Karpas-422 (cell line): ENCODE measurements around the gene C15orf62. TPM values are rescaled to one million over a fixed set of nuclear protein-coding genes. Genes with fewer than 3 reads are reported as not detected.

Experiments
- DNase-seq: peaks from one replicate; pipeline ENCODE4 v3.0.0-alpha.2; 2015
- H2AFZ ChIP-seq: fragments of 200-600 bp; sonication (generic); 2 replicates; pipeline ENCODE4 v1.6.1; 2014; ENCODE audit warnings: antibody characterized with exemption, low read length, mixed read lengths
- H3K27ac ChIP-seq: fragments of 200-600 bp; sonication (generic); 2 replicates; pipeline ENCODE4 v1.5.1; 2014; ENCODE audit warnings: mild to moderate bottlenecking, low read length, moderate library complexity
- H3K27me3 ChIP-seq: fragments of 200-600 bp; sonication (generic); 2 replicates; pipeline ENCODE4 v1.6.1; 2014; ENCODE audit warnings: low read length, mixed read lengths
- H3K36me3 ChIP-seq: fragments of 200-600 bp; sonication (generic); 2 replicates; pipeline ENCODE4 v1.6.1; 2014; ENCODE audit warnings: low read length, mixed read lengths; ENCODE audit not compliant: insufficient read depth
- H3K4me1 ChIP-seq: fragments of 200-600 bp; sonication (generic); 2 replicates; pipeline ENCODE4 v1.6.1; 2014; ENCODE audit warnings: mild to moderate bottlenecking, low read length, mixed read lengths
- H3K4me2 ChIP-seq: fragments of 200-600 bp; sonication (generic); 2 replicates; pipeline ENCODE4 v1.6.1; 2014; ENCODE audit warnings: low read length, low read depth, mild to moderate bottlenecking; ENCODE audit not compliant: poor library complexity, severe bottlenecking
- H3K4me3 ChIP-seq: fragments of 200-600 bp; sonication (generic); 2 replicates; pipeline ENCODE4 v1.5.1; 2014; ENCODE audit warnings: mild to moderate bottlenecking, antibody characterized with exemption, low read length, mixed read lengths
- H3K79me2 ChIP-seq: fragments of 200-600 bp; sonication (generic); 2 replicates; pipeline ENCODE4 v1.6.1; 2014; ENCODE audit warnings: mild to moderate bottlenecking, low read length, mixed read lengths
- H3K9ac ChIP-seq: fragments of 200-600 bp; sonication (generic); 2 replicates; pipeline ENCODE4 v1.6.0; 2014; ENCODE audit warnings: low read length
- H3K9me2 ChIP-seq: fragments of 200-600 bp; sonication (generic), shearing (Covaris generic); replicated peaks from 2 replicates; pipeline ENCODE4 v1.6.0; 2014; ENCODE audit warnings: mild to moderate bottlenecking, low read length, moderate library complexity; ENCODE audit not compliant: insufficient read depth
- H3K9me3 ChIP-seq: fragments of 300-700, 200-600 bp; sonication (generic); 2 replicates; pipeline ENCODE4 v1.6.1; 2014; ENCODE audit warnings: low read length, mixed read lengths
- H4K20me1 ChIP-seq: fragments of 200-600 bp; sonication (generic); 2 replicates; pipeline ENCODE4 v1.6.1; 2014; ENCODE audit warnings: mild to moderate bottlenecking, antibody characterized with exemption, low read length, low read depth; ENCODE audit not compliant: insufficient read depth
- total RNA-seq: library from RNA; depleted of rRNA; stranded (reverse); fragments of >200 nt; shearing (Covaris generic); gene quantifications from 2 replicates; pipeline ENCODE4 v1.2.3, GENCODE V29; 2014; ENCODE audit warnings: low replicate concordance

The C15orf62 gene
- total RNA-seq, 1 experiment from 2014 or later: 2.4 TPM

GRCh38 chr15:40789999-40790398 is 20.2 kb downstream of the C15orf62 start:
- Histone ChIP-seq H3K9ac (no peak overlapping the region), H3K4me3 (no peak overlapping the region), H3K9me3 (no peaks in the 10 kb centered on the region), H2AFZ (no peak overlapping the region), H3K27me3 (no peaks in the 10 kb centered on the region), H4K20me1 (peaks cover 21% of the 10 kb centered on the region), H3K27ac (no peak overlapping the region), H3K4me2 (no peak overlapping the region), H3K4me1 (no peaks in the 10 kb centered on the region), H3K36me3 (no peaks in the 10 kb centered on the region), H3K79me2 (peaks cover 9% of the 10 kb centered on the region; the same call in 1 of the 2 replicates), H3K9me2 (no peaks in the 10 kb centered on the region)
- no peak for DNase-seq

GRCh38 chr15:40790718-40791117 is 20.9 kb downstream of the C15orf62 start:
- Histone ChIP-seq H3K4me3 (no peak overlapping the region), H3K4me1 (no peaks in the 10 kb centered on the region), H3K27ac (no peak overlapping the region), H3K9me3 (no peaks in the 10 kb centered on the region), H3K36me3 (no peaks in the 10 kb centered on the region), H3K79me2 (peaks cover 12% of the 10 kb centered on the region), H3K4me2 (no peak overlapping the region), H3K9me2 (no peaks in the 10 kb centered on the region), H2AFZ (no peak overlapping the region), H3K27me3 (no peaks in the 10 kb centered on the region), H4K20me1 (peaks cover 17% of the 10 kb centered on the region), H3K9ac (no peak overlapping the region)
- no peak for DNase-seq

GRCh38 chr15:40792394-40792793 is 22.6 kb downstream of the C15orf62 start:
- no peaks in the 10 kb centered on the region for H3K36me3 ChIP-seq
- peaks cover 12% of the 10 kb centered on the region; the same call in 1 of the 2 replicates for H4K20me1 ChIP-seq
- no peaks in the 10 kb centered on the region for H3K9me3 ChIP-seq
- no peaks in the 10 kb centered on the region for H3K9me2 ChIP-seq
- H2AFZ ChIP-seq: no peak overlapping the region
- no peaks in the 10 kb centered on the region for H3K27me3 ChIP-seq
- no peak overlapping the region for H3K27ac ChIP-seq
- no peaks in the 10 kb centered on the region for H3K4me1 ChIP-seq
- no peak overlapping the region for H3K4me3 ChIP-seq
- no peak for DNase-seq
- peaks cover 23% of the 10 kb centered on the region for H3K79me2 ChIP-seq
- H3K9ac ChIP-seq: no peak overlapping the region
- H3K4me2 ChIP-seq: no peak overlapping the region

GRCh38 chr15:40793216-40793989 is 23.6 kb downstream of the C15orf62 start:
- Histone ChIP-seq H3K4me2 (no peak overlapping the region), H3K9ac (no peak overlapping the region), H3K9me3 (no peaks in the 10 kb centered on the region), H3K4me1 (no peaks in the 10 kb centered on the region), H3K4me3 (no peak overlapping the region), H4K20me1 (peaks cover 8% of the 10 kb centered on the region; the same call in 1 of the 2 replicates), H2AFZ (no peak overlapping the region), H3K79me2 (peaks cover 31% of the 10 kb centered on the region), H3K27ac (no peak overlapping the region), H3K27me3 (no peaks in the 10 kb centered on the region), H3K9me2 (no peaks in the 10 kb centered on the region), H3K36me3 (no peaks in the 10 kb centered on the region)
- no peak for DNase-seq

GRCh38 chr15:40796041-40796440 is 26.3 kb downstream of the C15orf62 start:
- H4K20me1 ChIP-seq: no peaks in the 10 kb centered on the region
- no peaks in the 10 kb centered on the region for H3K36me3 ChIP-seq
- H3K79me2 ChIP-seq: peaks cover 35% of the 10 kb centered on the region
- no peaks in the 10 kb centered on the region for H3K9me2 ChIP-seq
- no peak overlapping the region for H3K4me2 ChIP-seq
- H3K4me3 ChIP-seq: no peak overlapping the region
- no peaks in the 10 kb centered on the region for H3K9me3 ChIP-seq
- H3K4me1 ChIP-seq: no peaks in the 10 kb centered on the region
- H3K27me3 ChIP-seq: no peaks in the 10 kb centered on the region
- H3K9ac ChIP-seq: no peak overlapping the region
- no peak overlapping the region for H2AFZ ChIP-seq
- no peak for DNase-seq
- H3K27ac ChIP-seq: no peak overlapping the region

GRCh38 chr15:40796512-40796911 is 26.7 kb downstream of the C15orf62 start:
- peaks cover 37% of the 10 kb centered on the region for H3K79me2 ChIP-seq
- H2AFZ ChIP-seq: no peak overlapping the region
- no peak overlapping the region for H3K4me2 ChIP-seq
- H3K9me3 ChIP-seq: no peaks in the 10 kb centered on the region
- H3K36me3 ChIP-seq: no peaks in the 10 kb centered on the region
- no peak overlapping the region for H3K9ac ChIP-seq
- H3K27ac ChIP-seq: no peak overlapping the region
- H3K27me3 ChIP-seq: no peaks in the 10 kb centered on the region
- DNase-seq: no peak
- H4K20me1 ChIP-seq: no peaks in the 10 kb centered on the region
- H3K9me2 ChIP-seq: no peaks in the 10 kb centered on the region
- H3K4me3 ChIP-seq: no peak overlapping the region
- H3K4me1 ChIP-seq: no peaks in the 10 kb centered on the region

- DNase-seq: no peak
- no peak overlapping the region for H3K4me2 ChIP-seq
- H3K9me2 ChIP-seq: no peaks in the 10 kb centered on the region
- peaks cover 54% of the 10 kb centered on the region for H3K79me2 ChIP-seq
- no peaks in the 10 kb centered on the region for H3K4me1 ChIP-seq
- H3K9me3 ChIP-seq: no peaks in the 10 kb centered on the region
- H3K27ac ChIP-seq: no peak overlapping the region
- no peaks in the 10 kb centered on the region for H4K20me1 ChIP-seq
- H3K27me3 ChIP-seq: no peaks in the 10 kb centered on the region
- no peak overlapping the region for H3K4me3 ChIP-seq
- H3K9ac ChIP-seq: no peak overlapping the region
- H2AFZ ChIP-seq: no peak overlapping the region
- H3K36me3 ChIP-seq: no peaks in the 10 kb centered on the region
Observed at GRCh38 chr15:40799523-40799922, 29.7 kb downstream of the C15orf62 start.

GRCh38 chr15:40803076-40803475 is 33.3 kb downstream of the C15orf62 start:
- H3K79me2 ChIP-seq: peaks cover 49% of the 10 kb centered on the region
- no peaks in the 10 kb centered on the region for H3K27me3 ChIP-seq
- no peak overlapping the region for H3K4me2 ChIP-seq
- no peak overlapping the region for H3K4me3 ChIP-seq
- no peaks in the 10 kb centered on the region for H4K20me1 ChIP-seq
- no peak overlapping the region for H2AFZ ChIP-seq
- DNase-seq: no peak
- H3K36me3 ChIP-seq: no peaks in the 10 kb centered on the region
- no peak overlapping the region for H3K27ac ChIP-seq
- H3K9me3 ChIP-seq: no peaks in the 10 kb centered on the region
- H3K9me2 ChIP-seq: no peaks in the 10 kb centered on the region
- no peak overlapping the region for H3K9ac ChIP-seq
- peaks cover 13% of the 10 kb centered on the region for H3K4me1 ChIP-seq
